ENCODE data around the gene P3H4. TPM values are rescaled to one million over a fixed set of nuclear protein-coding genes. Genes with fewer than 3 reads are reported as not detected.

Gene P3H4
- total RNA-seq, 1 donor from 2014 or later: 32.1 TPM

- Histone ChIP-seq H3K27me3 (ENCODE audit: control insufficient read depth, insufficient read depth, low read length) (no peaks in the 10 kb centered on the region), H3K36me3 (ENCODE audit: control insufficient read depth, insufficient read depth, low read length) (no peaks in the 10 kb centered on the region), H3K4me3 (ENCODE audit: low read depth, low read length) (no peak overlapping the region)
- no peak for DNase-seq (ENCODE audit: low read depth)
- no peak for FAIRE-seq
- no peak for TF ChIP-seq CTCF (IDR thresholded peaks at IDR 0.05; ENCODE audit: insufficient read depth, low read length, severe bottlenecking)
Observed at GRCh38 chr17:41796121-41796895, 15.4 kb downstream of the P3H4 start.

GRCh38 chr17:41794540-41794975 lies 17.2 kb downstream of the P3H4 start:
- TF ChIP-seq CTCF (IDR thresholded peaks at IDR 0.05; ENCODE audit: insufficient read depth, low read length, severe bottlenecking): no peak
- FAIRE-seq (no peak), DNase-seq (ENCODE audit: low read depth) (no peak)
- H3K36me3 ChIP-seq (ENCODE audit: control insufficient read depth, insufficient read depth, low read length): no peaks in the 10 kb centered on the region
- no peaks in the 10 kb centered on the region for H3K27me3 ChIP-seq (ENCODE audit: control insufficient read depth, insufficient read depth, low read length)
- H3K4me3 ChIP-seq (ENCODE audit: low read depth, low read length): no peak overlapping the region

DNA sequence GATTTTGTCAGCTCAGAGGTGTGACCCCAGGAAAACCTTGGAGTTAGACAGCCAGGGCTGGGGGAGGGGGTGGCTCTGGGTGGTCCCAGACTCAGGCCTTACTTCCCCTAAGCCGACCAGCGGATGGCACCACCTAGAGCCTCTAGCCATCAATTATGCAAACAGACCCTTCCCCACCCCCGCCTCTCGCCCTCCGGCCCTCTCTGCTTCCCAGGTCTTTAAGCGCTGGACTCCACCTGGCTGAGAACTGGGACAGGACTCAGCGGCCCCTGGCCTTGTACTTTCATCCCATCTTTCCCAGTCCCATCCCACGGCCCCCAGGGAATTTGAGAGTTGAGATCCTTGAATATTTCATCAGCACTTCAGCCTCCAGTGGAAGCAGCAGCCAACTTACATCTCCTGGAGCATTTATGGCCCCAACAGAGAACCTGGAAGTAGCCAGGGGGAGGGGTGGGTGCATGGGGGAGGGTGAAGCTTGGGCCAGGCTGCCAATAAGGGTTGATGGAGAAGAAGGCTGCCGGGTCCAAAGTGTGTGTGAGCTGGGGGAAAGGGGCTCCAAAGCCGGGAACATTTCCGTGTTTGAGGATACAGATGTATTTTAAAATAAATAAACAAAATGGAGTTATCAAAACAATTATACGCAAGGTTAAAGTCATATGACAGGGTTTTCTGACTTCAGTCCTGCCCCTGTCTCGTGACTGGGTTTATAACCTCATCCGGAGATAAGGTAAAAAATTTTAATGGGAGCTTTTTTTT lies 17.8 kb downstream of the P3H4 start:
- DNase-seq (ENCODE audit: low read depth): no peak
- peak overlapping the region; percentile 24 for H3K4me3 ChIP-seq (ENCODE audit: low read depth, low read length)
- FAIRE-seq: no peak

DNA sequence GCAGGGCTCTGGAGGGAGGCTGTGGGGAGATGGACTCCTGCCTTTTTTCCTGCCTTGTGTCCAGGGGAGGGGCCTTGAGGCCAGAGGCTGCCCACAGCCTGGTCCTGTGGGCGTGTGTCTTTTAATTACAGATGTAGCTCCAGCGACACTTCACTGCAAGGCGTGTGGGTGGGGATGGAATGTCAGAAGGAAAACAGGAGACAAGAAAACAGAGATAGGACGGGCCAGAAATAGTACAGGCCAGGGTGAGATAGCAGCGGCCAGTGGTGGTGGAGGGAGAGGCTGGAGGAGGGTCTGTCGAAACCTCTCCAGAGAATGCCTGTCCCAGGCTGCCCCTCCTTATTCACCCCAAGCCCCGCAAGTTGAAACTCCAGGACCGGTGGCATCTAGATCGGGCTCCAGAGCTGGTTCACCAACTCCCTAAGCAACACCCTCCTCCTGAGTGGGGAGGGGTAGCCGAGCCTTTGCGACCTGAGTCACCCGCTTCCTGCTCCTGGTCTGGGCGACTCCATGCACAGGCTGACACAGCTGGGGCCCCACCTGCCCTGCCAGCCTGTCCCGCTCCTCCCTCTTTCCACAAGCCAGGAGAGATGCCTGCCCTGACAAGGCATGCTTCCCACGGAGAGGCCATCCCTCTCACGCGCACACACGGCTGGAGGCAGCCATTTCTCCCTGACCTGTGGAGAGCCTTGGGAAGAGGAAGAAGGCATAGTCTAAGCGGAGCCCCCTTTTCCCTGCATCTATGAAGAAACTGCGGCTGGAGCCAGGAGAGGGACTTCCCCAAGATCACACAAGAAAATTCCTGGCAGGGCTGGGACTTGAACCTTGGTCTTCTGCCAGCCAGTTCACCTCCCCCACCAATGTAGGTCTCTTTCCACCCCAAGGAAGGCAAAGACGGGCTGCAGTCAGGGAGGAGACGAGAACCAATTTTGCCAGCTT lies 18.6 kb downstream of the P3H4 start:
- no peaks in the 10 kb centered on the region for H3K36me3 ChIP-seq (ENCODE audit: control insufficient read depth, insufficient read depth, low read length)

More for the DNA sequence above, 17.8 kb downstream of the P3H4 start:
- Histone ChIP-seq H3K36me3 (ENCODE audit: control insufficient read depth, insufficient read depth, low read length) (no peaks in the 10 kb centered on the region), H3K27me3 (ENCODE audit: control insufficient read depth, insufficient read depth, low read length) (no peaks in the 10 kb centered on the region)
- no peak for TF ChIP-seq CTCF (IDR thresholded peaks at IDR 0.05; ENCODE audit: insufficient read depth, low read length, severe bottlenecking)

More for the DNA sequence above, 18.6 kb downstream of the P3H4 start:
- TF ChIP-seq CTCF (IDR thresholded peaks at IDR 0.05; ENCODE audit: insufficient read depth, low read length, severe bottlenecking): no peak
- DNase-seq (ENCODE audit: low read depth): peak; percentile 90
- H3K27me3 ChIP-seq (ENCODE audit: control insufficient read depth, insufficient read depth, low read length): no peaks in the 10 kb centered on the region
- peak overlapping the region; percentile 24 for H3K4me3 ChIP-seq (ENCODE audit: low read depth, low read length)
- no peak for FAIRE-seq
